GM12878 (cell line): ENCODE data around the gene PTPRU. TPM values are rescaled to one million over a fixed set of nuclear protein-coding genes. Genes with fewer than 3 reads are reported as not detected.

Source experiments
- ATAC-seq: fragments of 200-7000 bp; cut with Tn5 transposase; 3 replicates; pipeline ENCODE4 v1.9.1; 2020; ENCODE audit warnings: mild to moderate bottlenecking, moderate library complexity
- BruUV-seq: library from RNA; stranded (reverse); fragments of 400-500 nt; replicated peaks from 2 replicates; lab custom pipeline; 2021; lab: Mats Ljungman, UMichigan
- CTCF ChIA-PET: fragments of 300-600 bp; sonication (Branson Sonifier 250); formaldehyde crosslinking; extraction: SDS; loops from one replicate; lab custom pipeline; 2021; ENCODE audit warnings: inconsistent platforms; lab: Yijun Ruan, JAX
- POLR2A ChIA-PET: fragments of 350-600 bp; formaldehyde crosslinking; extraction: SDS; loops from one replicate; lab custom pipeline; 2021; ENCODE audit warnings: inconsistent platforms; lab: Charles Lee
- RAD21 ChIA-PET: fragments of 300-600 bp; sonication (Branson Sonifier 250); formaldehyde crosslinking; loops from one replicate; lab custom pipeline; 2023; ENCODE audit warnings: antibody characterized with exemption; ENCODE audit not compliant: unreplicated experiment; lab: Charles Lee
- SMC1A ChIA-PET: fragments of 300-600 bp; sonication (Branson Sonifier 250); formaldehyde crosslinking; loops from one replicate; lab custom pipeline; 2023; ENCODE audit not compliant: unreplicated experiment, uncharacterized antibody; lab: Charles Lee
- DNase-seq: peaks from one replicate; pipeline ENCODE4 v3.0.0-alpha.2; 2011; ENCODE audit warnings: low read depth, low spot score
- FAIRE-seq: peaks from 3 replicates; lab custom pipeline; 2011; peaks lifted over from hg19 to GRCh38; lab: Jason Lieb, UNC
- H2AFZ ChIP-seq: 2 replicates; pipeline ENCODE4 v1.6.0; 2011; ENCODE audit warnings: low read depth, low read length, control low read depth; ENCODE audit not compliant: control insufficient read depth
- H3K27ac ChIP-seq: 2 replicates; pipeline ENCODE4 v1.5.1; 2011; ENCODE audit warnings: control low read depth; ENCODE audit not compliant: control insufficient read depth, insufficient read depth
- H3K27me3 ChIP-seq, 2 experiments: replicated peaks in 1 of 2; 2 replicates each; pipeline versions ENCODE4 v1.6.0 to v1.6.1; 2011; ENCODE audit warnings: low read length in 1 of 2; ENCODE audit not compliant: control insufficient read depth in 2 of 2, insufficient read depth in 2 of 2
- H3K36me3 ChIP-seq, 2 experiments: 2 replicates each; pipeline ENCODE4 v1.5.1; 2011; ENCODE audit warnings: low read length in 1 of 2; ENCODE audit not compliant: control insufficient read depth in 2 of 2, insufficient read depth in 2 of 2
- H3K4me1 ChIP-seq: 2 replicates; pipeline ENCODE4 v1.6.1; 2011; ENCODE audit warnings: mild to moderate bottlenecking, low read length, moderate library complexity, mixed read lengths; ENCODE audit not compliant: control insufficient read depth, insufficient read depth
- H3K4me2 ChIP-seq: 2 replicates; pipeline ENCODE4 v1.6.0; 2011; ENCODE audit warnings: control low read depth; ENCODE audit not compliant: control insufficient read depth, insufficient read depth
- H3K4me3 ChIP-seq: fragments of 200-600 bp; sonication (generic); 2 replicates; pipeline ENCODE4 v1.5.1; 2016
- H3K79me2 ChIP-seq: 2 replicates; pipeline ENCODE4 v1.6.0; 2011; ENCODE audit warnings: low read length; ENCODE audit not compliant: control insufficient read depth, insufficient read depth
- H3K9ac ChIP-seq: 2 replicates; pipeline ENCODE4 v1.8.0; 2011; ENCODE audit warnings: low read length, control low read depth, mixed read lengths; ENCODE audit not compliant: control insufficient read depth, insufficient read depth
- H3K9me3 ChIP-seq: replicated peaks from 3 replicates; pipeline ENCODE4 v1.5.1; 2011; ENCODE audit warnings: mild to moderate bottlenecking, low read length; ENCODE audit not compliant: control insufficient read depth, insufficient read depth
- H4K20me1 ChIP-seq: 2 replicates; pipeline ENCODE4 v1.6.0; 2011; ENCODE audit not compliant: control insufficient read depth, insufficient read depth
- ASH2L ChIP-seq: fragments of 300-600, 200-600 bp; sonication (generic); IDR thresholded peaks from 2 replicates; pipeline ENCODE4 v1.6.1; 2017; ENCODE audit warnings: low read depth, mild to moderate bottlenecking, borderline replicate concordance
- ATF2 ChIP-seq: IDR thresholded peaks from 2 replicates; pipeline ENCODE4 v1.6.1; 2012; ENCODE audit warnings: low read length, inconsistent platforms
- CEBPB ChIP-seq, 2 experiments: fragments of 150-350 bp in 1 of 2; IDR thresholded peaks; 2 replicates each; pipeline ENCODE4 v1.6.1; 2012 to 2014; ENCODE audit warnings: low read depth in 2 of 2, low read length in 2 of 2, borderline replicate concordance in 1 of 2, inconsistent platforms in 1 of 2
- CHD4 ChIP-seq: fragments of 200-600 bp; sonication (generic); IDR thresholded peaks from 2 replicates; pipeline ENCODE4 v1.6.1; 2016; ENCODE audit warnings: mild to moderate bottlenecking
- CREM ChIP-seq: IDR thresholded peaks from 2 replicates; pipeline ENCODE4 v1.6.1; 2014; ENCODE audit warnings: antibody characterized with exemption, low read depth
- E4F1 ChIP-seq: fragments of 450-650 bp; IDR thresholded peaks from 2 replicates; pipeline ENCODE4 v1.6.1; 2018; ENCODE audit warnings: borderline replicate concordance, mild to moderate bottlenecking; ENCODE audit not compliant: partially characterized antibody
- HCFC1 ChIP-seq: fragments of 150-350 bp; IDR thresholded peaks from 2 replicates; pipeline ENCODE4 v1.6.1; 2014; ENCODE audit warnings: low read length
- NR2C1 ChIP-seq: fragments of 450-650 bp; IDR thresholded peaks from 2 replicates; pipeline ENCODE4 v1.6.1; 2017; ENCODE audit warnings: antibody characterized with exemption, mild to moderate bottlenecking, moderate library complexity
- PAX5 ChIP-seq: IDR thresholded peaks from 2 replicates; pipeline ENCODE4 v1.6.1; 2011; ENCODE audit warnings: low read depth, low read length, borderline replicate concordance
- RCOR1 ChIP-seq: conservative IDR thresholded peaks from 2 replicates; pipeline ENCODE4 v1.6.1; 2012; ENCODE audit warnings: low read depth, low read length, improper control_type of control experiment
- SKIL ChIP-seq: fragments of 450-650 bp; IDR thresholded peaks from 2 replicates; pipeline ENCODE4 v1.6.1; 2017; ENCODE audit warnings: mild to moderate bottlenecking, low read depth, inconsistent platforms; ENCODE audit not compliant: poor library complexity, severe bottlenecking
- SP1 ChIP-seq: IDR thresholded peaks from one replicate; pipeline ENCODE4 v1.6.1; 2011; ENCODE audit warnings: low read depth, low read length
- TCF3 ChIP-seq: IDR thresholded peaks from 2 replicates; pipeline ENCODE4 v1.6.1; 2012; ENCODE audit warnings: low read depth, mild to moderate bottlenecking, low read length, borderline replicate concordance; ENCODE audit not compliant: insufficient read depth
- ZNF24 ChIP-seq: fragments of 450-650 bp; IDR thresholded peaks from 2 replicates; pipeline ENCODE4 v1.6.1; 2017; ENCODE audit warnings: antibody characterized with exemption, mild to moderate bottlenecking
- WGBS: methylation state at CpG from one replicate; pipeline ENCODE4 v1.1.6; 2016; ENCODE audit warnings: low lambda C conversion rate; ENCODE audit not compliant: insufficient replicate concordance, insufficient coverage; ENCODE audit errors: missing lambda C conversion rate; 5-methylcytosine and 5-hydroxymethylcytosine counted together
- in situ Hi-C: fragments of 300-500 bp; cut with MboI; formaldehyde crosslinking; loops from 9 replicates; pipeline ENCODE4 v1.14.3; 2018; ENCODE audit warnings: mixed read lengths
- intact Hi-C: fragments of 100-400 bp; cut with micrococcal nuclease; formaldehyde crosslinking; loops from one replicate; pipeline ENCODE4 v1.14.2; 2022; ENCODE audit not compliant: unreplicated experiment
- polyA plus RNA-seq, 11 experiments: library from polyadenylated mRNA; depleted of rRNA in 4 of 11; unstranded in 6 of 11; stranded (reverse) in 5 of 11; fragments of >200 nt; fragmentation: Nextera tagmentation in 4 of 11; fragmentation: Illumina TruSeq in 1 of 11; extraction: Ambion mirVana in 4 of 11; extraction: Trizol in 1 of 11; gene quantifications; 1 replicate in 1 of 11; 2 replicates in 10 of 11; pipeline versions ENCODE4 v1.2.1 to v1.2.3, GENCODE V29; 2011 to 2016; ENCODE audit warnings: inconsistent platforms in 2 of 11, missing spikeins in 2 of 11, low read depth in 1 of 11
- total RNA-seq, 4 experiments: library from RNA; depleted of rRNA in 3 of 4; stranded (reverse); fragments of >200 nt in 3 of 4; fragmentation: Illumina TruSeq in 1 of 4; extraction: Trizol in 1 of 4; gene quantifications; 2 replicates each; pipeline versions ENCODE4 v1.2.1 to v1.2.3, GENCODE V29; 2013 to 2021

PTPRU gene
- total and polyA plus RNA-seq, 10 of the 15 experiments (the other 5 are each of a cell fraction or from before 2014, with no cell fraction given), result 0.04 to 2.5 (median 0.73) TPM

DNA sequence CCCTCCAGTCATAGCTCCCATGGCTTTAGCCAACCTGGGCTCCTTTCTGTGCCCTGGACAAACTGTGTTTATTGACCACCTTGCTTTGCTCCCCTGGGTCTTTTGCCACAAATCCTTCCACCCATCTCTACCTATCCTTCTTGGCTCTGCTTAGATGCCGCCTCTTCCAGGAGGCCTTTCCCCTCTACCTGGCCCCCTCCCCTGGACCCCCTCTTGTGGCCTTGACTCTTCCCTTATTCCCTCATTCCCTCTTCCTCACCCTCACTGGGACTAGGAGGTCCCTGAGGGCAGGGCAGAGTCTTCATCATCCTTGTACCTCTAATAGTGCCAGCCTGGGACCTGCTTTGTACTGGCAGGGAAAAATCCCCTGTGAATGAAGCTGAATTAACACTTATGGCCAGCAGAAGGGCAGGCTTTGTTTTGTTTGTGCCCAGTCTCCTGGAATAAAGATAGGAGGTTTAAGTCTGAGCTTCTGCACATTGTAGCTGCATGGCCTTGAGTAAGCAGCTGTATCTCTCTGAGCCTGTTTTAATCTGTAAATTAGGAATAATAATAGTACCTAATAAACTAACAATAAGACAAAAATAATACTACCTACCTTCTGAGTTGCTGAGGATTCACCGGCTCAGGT, 13.7 kb downstream of the PTPRU start:
- ATAC-seq, result no peak
- H2AFZ ChIP-seq, result no peak overlapping the region
- H3K9me3 ChIP-seq, result no peaks in the 10 kb centered on the region
- H3K4me3 ChIP-seq, result no peak overlapping the region
- H3K27me3 ChIP-seq, result peaks cover 0 to 2% of the 10 kb centered on the region in 2 experiments; a peak in 2 of 4 replicates
- in situ Hi-C loops, result loop anchor here (10.0 kb wide), 1 partner anchor 595 kb away; no protein-coding TSS in a partner anchor
- SMC1A ChIA-PET, result interaction anchor here (0.7 kb wide), 1 partner anchor 48 kb away, joined by 3 read pairs; no protein-coding TSS in a partner anchor
- POLR2A ChIA-PET, result no interaction called here
- CTCF ChIA-PET, result interaction anchor here (0.6 kb wide), 1 partner anchor 1447 kb away, joined by 4 read pairs; no protein-coding TSS in a partner anchor
- no peak overlapping the region for H3K27ac ChIP-seq
- H4K20me1 ChIP-seq, result no peaks in the 10 kb centered on the region
- H3K4me2 ChIP-seq, result no peak overlapping the region
- no peak for FAIRE-seq
- H3K36me3 ChIP-seq, result no peaks in the 10 kb centered on the region
- no peak overlapping the region for H3K9ac ChIP-seq
- BruUV-seq, result no TSS peak
- no peak for TF ChIP-seq RCOR1
- TF ChIP-seq TCF3, result no peak
- no peak for TF ChIP-seq SP1
- no peak for TF ChIP-seq SKIL
- TF ChIP-seq CEBPB (IDR thresholded peaks at IDR 0.05; ENCODE audit: borderline replicate concordance in 1 of 2, low read depth in 2 of 2, low read length in 2 of 2), result no peak
- TF ChIP-seq NR2C1, result no peak
- TF ChIP-seq CREM, result no peak
- TF ChIP-seq HCFC1, result no peak
- no peak for TF ChIP-seq ZNF24
- no peak for TF ChIP-seq PAX5
- TF ChIP-seq CHD4, result no peak
- no peak for TF ChIP-seq ATF2
- TF ChIP-seq E4F1, result no peak
- no peak for TF ChIP-seq ASH2L
- RAD21 ChIA-PET, result no interaction called here
- 35% methylated on average over 2 of the region's 2 CpGs for whole genome bisulfite sequencing
- H3K4me1 ChIP-seq, result no peaks in the 10 kb centered on the region
- no peaks in the 10 kb centered on the region for H3K79me2 ChIP-seq
- intact Hi-C loops, result no loop called here
- no peak for DNase-seq
